KMS-11 (cell line): ENCODE results near the gene CAMKMT.

Experiments used
- H2AFZ ChIP-seq: fragments of 200-600 bp; sonication (generic); 2 replicates; pipeline ENCODE4 v1.6.1; 2016; ENCODE audit warnings: antibody characterized with exemption, mixed run types, low read depth
- H3K27ac ChIP-seq: fragments of 200-600 bp; sonication (generic); 2 replicates; pipeline ENCODE4 v1.6.1; 2016; ENCODE audit warnings: mild to moderate bottlenecking, mixed run types
- H3K27me3 ChIP-seq: fragments of 200-600 bp; sonication (generic); 2 replicates; pipeline ENCODE4 v1.6.1; 2017; ENCODE audit warnings: mild to moderate bottlenecking, low read depth, mixed run types, moderate library complexity; ENCODE audit not compliant: insufficient read depth
- H3K36me3 ChIP-seq: fragments of 200-600 bp; sonication (generic); 2 replicates; pipeline ENCODE4 v1.6.1; 2017; ENCODE audit warnings: mild to moderate bottlenecking, mixed run types; ENCODE audit not compliant: insufficient read depth
- H3K4me1 ChIP-seq: fragments of 200-600 bp; sonication (generic); 2 replicates; pipeline ENCODE4 v1.6.1; 2016; ENCODE audit warnings: mild to moderate bottlenecking, low read depth, mixed run types; ENCODE audit not compliant: poor library complexity, severe bottlenecking
- H3K4me2 ChIP-seq: fragments of 200-600 bp; sonication (generic); 2 replicates; pipeline ENCODE4 v1.7.0; 2016; ENCODE audit warnings: mild to moderate bottlenecking, mixed run types
- H3K4me3 ChIP-seq: fragments of 200-600 bp; sonication (generic); IDR thresholded peaks from 2 replicates; pipeline ENCODE4 v1.6.1; 2017; ENCODE audit warnings: low read depth, low read length, mixed read lengths; ENCODE audit not compliant: insufficient read depth
- H3K79me2 ChIP-seq: fragments of 200-600 bp; sonication (generic); 2 replicates; pipeline ENCODE4 v1.6.1; 2016; ENCODE audit warnings: low read depth, mixed run types; ENCODE audit not compliant: insufficient read depth
- H3K9ac ChIP-seq: fragments of 200-600 bp; sonication (generic); 2 replicates; pipeline ENCODE4 v1.6.1; 2016; ENCODE audit warnings: mild to moderate bottlenecking, mixed run types
- H4K20me1 ChIP-seq: fragments of 200-600 bp; sonication (generic); 2 replicates; pipeline ENCODE4 v1.6.1; 2016; ENCODE audit warnings: mild to moderate bottlenecking, mixed run types; ENCODE audit not compliant: insufficient read depth
- TF ChIP-seq, protein P1 (sequence below): fragments of 200-600 bp; sonication (generic); conservative IDR thresholded peaks from 2 replicates; pipeline ENCODE4 v1.6.1; 2017; ENCODE audit warnings: low read depth, mild to moderate bottlenecking, antibody characterized with exemption, low read length, moderate library complexity, mixed read lengths

The CAMKMT gene

DNA sequence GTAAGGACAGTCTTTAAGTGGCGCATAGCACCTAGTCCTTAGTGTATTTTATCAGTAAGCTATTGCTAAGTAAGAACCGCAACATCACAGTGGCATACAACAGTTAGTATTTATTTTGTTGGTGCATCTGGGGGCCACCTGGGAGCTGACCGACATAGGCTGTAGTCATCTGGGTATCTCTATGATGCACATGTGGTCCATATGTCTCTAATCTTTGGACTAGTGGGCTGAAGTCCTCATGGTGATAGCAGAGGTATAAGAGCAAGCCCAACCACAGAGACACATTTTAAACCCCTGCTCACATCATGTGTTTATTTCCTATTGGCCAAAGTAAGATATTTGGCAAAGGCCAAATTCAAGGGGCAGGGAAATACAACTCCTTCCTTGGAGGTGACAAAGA, 2.9 kb downstream of the CAMKMT start:
- H3K36me3 ChIP-seq = no peaks in the 10 kb centered on the region
- peaks cover 11% of the 10 kb centered on the region for H3K4me1 ChIP-seq
- no peak overlapping the region for H3K9ac ChIP-seq
- no peaks in the 10 kb centered on the region for H3K27me3 ChIP-seq
- no peak overlapping the region for H3K4me2 ChIP-seq
- peaks cover 44% of the 10 kb centered on the region; the same call in 1 of the 2 replicates for H3K79me2 ChIP-seq
- H3K4me3 ChIP-seq = no peak overlapping the region
- H3K27ac ChIP-seq = no peak overlapping the region
- H4K20me1 ChIP-seq = no peaks in the 10 kb centered on the region
- no peak overlapping the region for H2AFZ ChIP-seq
- TF ChIP-seq, protein P1, sequence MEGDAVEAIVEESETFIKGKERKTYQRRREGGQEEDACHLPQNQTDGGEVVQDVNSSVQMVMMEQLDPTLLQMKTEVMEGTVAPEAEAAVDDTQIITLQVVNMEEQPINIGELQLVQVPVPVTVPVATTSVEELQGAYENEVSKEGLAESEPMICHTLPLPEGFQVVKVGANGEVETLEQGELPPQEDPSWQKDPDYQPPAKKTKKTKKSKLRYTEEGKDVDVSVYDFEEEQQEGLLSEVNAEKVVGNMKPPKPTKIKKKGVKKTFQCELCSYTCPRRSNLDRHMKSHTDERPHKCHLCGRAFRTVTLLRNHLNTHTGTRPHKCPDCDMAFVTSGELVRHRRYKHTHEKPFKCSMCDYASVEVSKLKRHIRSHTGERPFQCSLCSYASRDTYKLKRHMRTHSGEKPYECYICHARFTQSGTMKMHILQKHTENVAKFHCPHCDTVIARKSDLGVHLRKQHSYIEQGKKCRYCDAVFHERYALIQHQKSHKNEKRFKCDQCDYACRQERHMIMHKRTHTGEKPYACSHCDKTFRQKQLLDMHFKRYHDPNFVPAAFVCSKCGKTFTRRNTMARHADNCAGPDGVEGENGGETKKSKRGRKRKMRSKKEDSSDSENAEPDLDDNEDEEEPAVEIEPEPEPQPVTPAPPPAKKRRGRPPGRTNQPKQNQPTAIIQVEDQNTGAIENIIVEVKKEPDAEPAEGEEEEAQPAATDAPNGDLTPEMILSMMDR = no peak

DNA sequence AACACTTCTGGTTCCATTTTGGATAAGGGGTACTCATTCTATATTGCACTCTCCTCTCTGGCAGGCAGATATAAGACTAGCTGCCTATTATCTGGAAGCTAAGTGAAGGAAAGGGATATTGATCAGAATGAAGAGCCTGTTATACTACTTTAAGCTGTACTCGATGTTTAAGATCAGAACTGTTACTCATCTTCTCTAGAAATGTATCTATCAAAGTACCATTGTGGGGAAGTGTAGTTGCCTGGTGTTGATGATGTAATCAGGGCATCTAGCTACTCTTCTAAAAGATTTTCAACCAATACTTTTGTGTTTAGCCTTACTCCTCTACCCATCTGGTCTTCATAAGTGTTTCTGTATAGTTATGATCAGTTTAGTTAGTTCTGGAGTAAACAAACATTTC, 5.8 kb downstream of the CAMKMT start:
- Histone ChIP-seq H3K4me1 (no peaks in the 10 kb centered on the region), H4K20me1 (no peaks in the 10 kb centered on the region), H3K4me2 (no peak overlapping the region), H3K9ac (no peak overlapping the region), H3K79me2 (peaks cover 41% of the 10 kb centered on the region; the same call in 1 of the 2 replicates), H3K27ac (no peak overlapping the region), H3K36me3 (no peaks in the 10 kb centered on the region), H2AFZ (no peak overlapping the region), H3K4me3 (no peak overlapping the region), H3K27me3 (no peaks in the 10 kb centered on the region)
- TF ChIP-seq, protein P1 = no peak

DNA sequence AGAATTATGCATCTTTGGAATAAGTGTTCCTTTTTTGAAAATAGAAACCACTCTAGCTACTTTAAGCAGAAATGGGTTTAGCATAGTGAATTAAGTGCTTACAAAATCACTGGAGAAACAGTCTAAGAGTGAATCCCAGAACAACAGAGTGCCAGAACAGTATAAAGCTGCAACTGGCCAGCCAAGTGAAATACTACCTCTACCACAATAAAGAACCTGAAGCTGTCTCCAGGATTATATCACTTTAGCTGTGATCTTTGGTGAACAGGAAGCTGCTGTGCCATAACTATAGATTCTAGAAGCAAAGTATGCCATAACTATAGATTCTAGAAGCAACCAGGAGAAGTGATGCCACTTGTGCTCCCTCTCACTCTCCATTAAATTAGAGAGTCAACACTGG, 7.6 kb downstream of the CAMKMT start:
- TF ChIP-seq, protein P1 = no peak

DNA sequence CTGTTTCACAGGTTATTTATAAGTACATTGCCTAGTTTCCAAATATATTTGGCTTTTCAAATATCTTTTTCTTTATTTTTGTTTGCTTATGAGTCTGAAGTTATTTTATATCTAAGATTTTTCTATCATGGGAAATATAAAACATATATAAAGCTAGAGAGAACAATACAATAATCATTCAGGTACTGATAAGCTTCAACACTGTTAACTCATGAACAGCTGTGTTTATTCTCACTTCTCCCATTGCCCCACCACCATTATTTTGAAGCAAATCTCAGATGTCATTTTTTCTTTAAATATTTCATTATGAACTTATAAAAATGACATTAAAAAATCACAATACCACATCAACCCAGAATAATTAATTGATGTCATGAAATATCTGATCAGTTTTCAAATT, 9.7 kb downstream of the CAMKMT start:
- H3K79me2 ChIP-seq = peaks cover 21% of the 10 kb centered on the region; the same call in 1 of the 2 replicates

More for the DNA sequence above, 7.6 kb downstream of the CAMKMT start:
- H4K20me1 ChIP-seq = no peaks in the 10 kb centered on the region
- no peak overlapping the region for H3K27ac ChIP-seq
- no peak overlapping the region for H3K4me2 ChIP-seq
- no peak overlapping the region for H2AFZ ChIP-seq
- H3K4me3 ChIP-seq = no peak overlapping the region
- H3K36me3 ChIP-seq = no peaks in the 10 kb centered on the region
- H3K27me3 ChIP-seq = no peaks in the 10 kb centered on the region
- H3K4me1 ChIP-seq = no peaks in the 10 kb centered on the region
- H3K79me2 ChIP-seq = peaks cover 32% of the 10 kb centered on the region; the same call in 1 of the 2 replicates
- H3K9ac ChIP-seq = no peak overlapping the region

More for the DNA sequence above, 9.7 kb downstream of the CAMKMT start:
- Histone ChIP-seq H3K4me2 (no peak overlapping the region), H3K4me1 (no peaks in the 10 kb centered on the region), H4K20me1 (no peaks in the 10 kb centered on the region), H3K36me3 (no peaks in the 10 kb centered on the region), H3K27ac (no peak overlapping the region), H3K9ac (no peak overlapping the region), H3K4me3 (no peak overlapping the region), H2AFZ (no peak overlapping the region), H3K27me3 (no peaks in the 10 kb centered on the region)
- TF ChIP-seq, protein P1 = no peak
